Endodermal cell (in vitro differentiated cells): ENCODE measurements around the gene NFE2L2. TPM values are rescaled to one million over a fixed set of nuclear protein-coding genes. Genes with fewer than 3 reads are reported as not detected.
"Not testable (repeated sequence)": the region's sequence is repeated elsewhere in the genome, so short reads cannot be mapped to it uniquely, and the experiment has no call there.

Experiments
- DNase-seq: peaks from one replicate; pipeline ENCODE4 v3.0.0-alpha.2; 2017
- H3K27ac ChIP-seq: 2 replicates; pipeline ENCODE4 v1.5.1; 2013; ENCODE audit warnings: mild to moderate bottlenecking, low read depth, low read length, moderate library complexity
- H3K27me3 ChIP-seq: 2 replicates; pipeline ENCODE4 v1.6.1; 2013; ENCODE audit warnings: mild to moderate bottlenecking, low read length, moderate library complexity; ENCODE audit not compliant: insufficient read depth, control insufficient read depth, poor library complexity, severe bottlenecking
- H3K36me3 ChIP-seq: 2 replicates; pipeline ENCODE4 v1.7.0; 2013; ENCODE audit warnings: mild to moderate bottlenecking, low read length, moderate library complexity; ENCODE audit not compliant: control insufficient read depth, insufficient read depth
- H3K4me1 ChIP-seq: one replicate; pipeline ENCODE4 v1.7.0; 2013; ENCODE audit warnings: low read length; ENCODE audit not compliant: control insufficient read depth, insufficient read depth
- H3K4me3 ChIP-seq: 2 replicates; pipeline ENCODE4 v1.5.1; 2013; ENCODE audit warnings: mild to moderate bottlenecking, low read length, moderate library complexity
- H3K9ac ChIP-seq: 2 replicates; pipeline ENCODE4 v1.6.1; 2013; ENCODE audit warnings: mild to moderate bottlenecking, low read length, moderate library complexity; ENCODE audit not compliant: poor library complexity, severe bottlenecking; ENCODE audit errors: extremely low read depth
- H3K9me3 ChIP-seq: 2 replicates; pipeline ENCODE4 v1.6.1; 2013; ENCODE audit warnings: mild to moderate bottlenecking, low read length, moderate library complexity; ENCODE audit not compliant: control insufficient read depth
- H3K27ac Mint-ChIP-seq: 2 replicates; pipeline ENCODE4 v1.8.0; 2020; ENCODE audit warnings: mixed read lengths
- H3K27me3 Mint-ChIP-seq: 2 replicates; pipeline ENCODE4 v1.8.0; 2021; ENCODE audit warnings: mild to moderate bottlenecking, mixed read lengths; ENCODE audit not compliant: insufficient read depth
- H3K36me3 Mint-ChIP-seq: 2 replicates; pipeline ENCODE4 v1.8.0; 2020; ENCODE audit warnings: low read depth, mixed read lengths
- H3K4me1 Mint-ChIP-seq: 2 replicates; pipeline ENCODE4 v1.8.0; 2020; ENCODE audit warnings: mixed read lengths
- H3K4me3 Mint-ChIP-seq: 2 replicates; pipeline ENCODE4 v1.8.0; 2020; ENCODE audit warnings: mild to moderate bottlenecking, moderate library complexity, mixed read lengths
- H3K9me3 Mint-ChIP-seq: 2 replicates; pipeline ENCODE4 v1.8.0; 2020; ENCODE audit warnings: mild to moderate bottlenecking, mixed read lengths
- CTCF ChIP-seq: fragments of 200-600 bp; sonication (generic); conservative IDR thresholded peaks from 2 replicates; pipeline ENCODE4 v1.5.0; 2021; ENCODE audit warnings: antibody characterized with exemption, mild to moderate bottlenecking
- WGBS, 2 experiments: methylation state at CpG; one replicate each; pipeline versions ENCODE4 v1.1.5 to v1.1.7; 2013; ENCODE audit warnings: missing lambda C conversion rate in 2 of 2, mixed read lengths in 1 of 2; ENCODE audit not compliant: insufficient coverage in 1 of 2, insufficient read length in 1 of 2; 5-methylcytosine and 5-hydroxymethylcytosine counted together
- total RNA-seq, 2 donors: library from RNA; stranded (reverse); fragmentation: NEBNext Ultra II Directional in 1 of 2; extraction: Animal tissue kit (Norgen Biotek cat#: 25700) in 1 of 2; gene quantifications; 2 replicates in 1 of 2; 3 replicates in 1 of 2; pipeline ENCODE4 v1.2.1, GENCODE V29; 2021

NFE2L2 gene
- total RNA-seq, 2 donors from 2014 or later, result 59.0 to 59.1 TPM

GRCh38 chr2:177250461-177250860 lies 14.1 kb downstream of the NFE2L2 start:
- no peak overlapping the region for H3K27ac ChIP-seq
- 93 to 100% methylated on average over 3 to 5 of the region's 5 CpGs for WGBS, 2 experiments
- peaks cover 17% of the 10 kb centered on the region for H3K36me3 Mint-ChIP-seq
- no peak overlapping the region for H3K4me3 Mint-ChIP-seq
- H3K4me3 ChIP-seq, result no peak overlapping the region
- DNase-seq, result no peak
- TF ChIP-seq CTCF, result no peak
- no peaks in the 10 kb centered on the region for H3K27me3 ChIP-seq
- no peak overlapping the region for H3K9ac ChIP-seq
- no peaks in the 10 kb centered on the region for H3K9me3 Mint-ChIP-seq
- peaks cover 12% of the 10 kb centered on the region for H3K4me1 ChIP-seq
- H3K4me1 Mint-ChIP-seq, result peaks cover 40% of the 10 kb centered on the region
- H3K27ac Mint-ChIP-seq, result no peak overlapping the region
- no peaks in the 10 kb centered on the region for H3K9me3 ChIP-seq
- no peaks in the 10 kb centered on the region for H3K27me3 Mint-ChIP-seq
- peaks cover 15% of the 10 kb centered on the region for H3K36me3 ChIP-seq

DNA sequence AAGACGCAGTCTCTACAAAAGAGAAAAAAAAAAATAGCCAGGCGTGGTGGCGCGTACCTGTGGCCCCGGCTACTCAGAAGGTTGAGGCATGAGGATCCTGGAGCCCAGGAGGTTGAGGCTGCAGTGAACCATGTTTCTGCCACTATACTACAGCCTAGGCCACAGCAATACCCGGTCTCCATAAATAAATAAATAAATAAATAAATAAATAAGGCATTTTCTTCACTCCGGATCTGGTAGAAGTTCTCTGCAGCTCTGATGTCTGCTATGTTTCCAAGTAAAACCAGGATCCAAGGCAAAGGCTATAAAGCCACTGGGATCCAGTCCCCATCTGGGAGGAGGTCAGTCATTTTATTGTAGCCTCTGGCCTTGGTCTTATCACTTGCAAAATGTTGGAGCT lies 15.5 kb downstream of the NFE2L2 start:
- Histone ChIP-seq H3K4me3 (no peak overlapping the region), H3K9me3 (no peaks in the 10 kb centered on the region), H3K9ac (no peak overlapping the region), H3K36me3 (peaks cover 14% of the 10 kb centered on the region), H3K4me1 (peaks cover under 1% of the 10 kb centered on the region), H3K27me3 (no peaks in the 10 kb centered on the region), H3K27ac (no peak overlapping the region)
- Mint-ChIP-seq H3K27ac (no peak overlapping the region), H3K9me3 (no peaks in the 10 kb centered on the region), H3K27me3 (no peaks in the 10 kb centered on the region), H3K36me3 (peaks cover 14% of the 10 kb centered on the region), H3K4me3 (no peak overlapping the region), H3K4me1 (peaks cover 31% of the 10 kb centered on the region)
- TF ChIP-seq CTCF, result no peak
- WGBS, 2 experiments, result 86 to 95% methylated on average over 1 to 6 of the region's 7 CpGs
- no peak for DNase-seq

DNA sequence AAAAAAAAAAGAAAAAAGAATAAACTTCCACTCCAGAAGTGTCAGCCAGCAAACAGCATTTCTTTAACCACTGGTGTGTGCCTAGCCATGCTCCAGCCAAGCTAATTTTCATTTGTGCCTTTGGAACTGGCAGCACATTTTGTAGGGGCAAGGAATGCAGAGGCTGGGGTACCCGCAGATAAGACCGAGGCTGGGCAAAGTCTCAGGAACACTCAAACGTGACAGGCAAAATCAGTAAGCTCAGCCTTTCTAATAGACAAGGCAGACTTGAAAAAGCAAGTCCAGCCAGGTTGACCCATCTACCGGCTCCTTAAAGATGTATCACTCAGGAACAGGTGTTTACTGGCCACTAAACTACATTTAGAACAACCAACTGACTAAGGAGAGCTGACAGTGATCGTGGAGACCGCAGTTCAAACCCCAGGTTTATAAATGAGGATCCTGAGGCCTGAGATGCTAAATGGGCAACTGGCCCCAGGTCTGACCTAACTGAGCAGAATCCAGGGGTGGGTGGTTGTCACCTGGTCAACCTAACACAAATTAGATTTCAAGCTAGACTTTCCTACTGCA lies 16.7 kb downstream of the NFE2L2 start:
- TF ChIP-seq CTCF, result no peak
- H3K27ac ChIP-seq, result no peak overlapping the region
- no peaks in the 10 kb centered on the region for H3K9me3 Mint-ChIP-seq
- peaks cover 14% of the 10 kb centered on the region for H3K36me3 Mint-ChIP-seq
- peaks cover 4% of the 10 kb centered on the region for H3K4me1 ChIP-seq
- H3K9ac ChIP-seq, result no peak overlapping the region
- DNase-seq, result no peak
- H3K27me3 ChIP-seq, result no peaks in the 10 kb centered on the region
- no peak overlapping the region for H3K4me3 Mint-ChIP-seq
- no peak overlapping the region for H3K27ac Mint-ChIP-seq
- 88 to 97% methylated on average over 3 to 6 of the region's 6 CpGs for WGBS, 2 experiments
- no peaks in the 10 kb centered on the region for H3K9me3 ChIP-seq
- H3K36me3 ChIP-seq, result peaks cover 9% of the 10 kb centered on the region
- H3K4me1 Mint-ChIP-seq, result peaks cover 29% of the 10 kb centered on the region
- no peak overlapping the region for H3K4me3 ChIP-seq
- H3K27me3 Mint-ChIP-seq, result no peaks in the 10 kb centered on the region

DNA sequence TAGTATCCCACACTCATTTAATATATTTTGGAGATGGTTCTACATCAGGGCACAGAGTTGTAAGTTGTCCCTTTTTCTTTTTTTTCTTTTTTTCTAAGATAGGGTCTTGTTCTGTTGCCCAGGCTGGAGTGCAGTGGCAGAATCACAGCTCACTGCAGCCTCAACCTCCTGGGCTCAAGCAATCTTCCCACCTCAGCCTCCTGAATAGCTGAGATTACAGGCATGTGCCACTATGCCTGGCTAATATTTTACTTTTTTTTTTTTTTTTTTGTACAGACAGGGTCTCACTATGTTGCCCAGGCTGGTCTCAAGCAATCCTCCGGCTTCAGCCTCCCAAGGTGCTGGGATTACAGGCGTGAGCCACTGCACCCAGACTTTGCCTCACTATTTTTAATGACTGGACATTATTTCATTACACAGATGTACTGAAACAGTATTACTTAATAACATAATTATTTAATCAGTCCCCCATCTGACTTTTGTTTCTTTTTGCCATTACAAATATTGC lies 17.9 kb downstream of the NFE2L2 start:
- peaks cover 12% of the 10 kb centered on the region for H3K36me3 Mint-ChIP-seq
- H3K27ac ChIP-seq, H3K27ac Mint-ChIP-seq, H3K9ac ChIP-seq, H3K27me3 Mint-ChIP-seq, H3K4me3 ChIP-seq, H3K4me3 Mint-ChIP-seq, DNase-seq, H3K36me3 ChIP-seq, H3K4me1 ChIP-seq, H3K27me3 ChIP-seq, H3K9me3 Mint-ChIP-seq, H3K9me3 ChIP-seq: not testable (repeated sequence)
- WGBS, 2 experiments, result 90% methylated on average over 2 of the region's 2 CpGs
- H3K4me1 Mint-ChIP-seq, result peaks cover 36% of the 10 kb centered on the region
